GM23338 (cell line): Measurements from ENCODE around the gene APOLD1. TPM values are rescaled to one million over a fixed set of nuclear protein-coding genes. Genes with fewer than 3 reads are reported as not detected.

Experiments used
- ATAC-seq: fragments of 200-7000 bp; cut with Tn5 transposase; 3 replicates; pipeline ENCODE4 v1.9.1; 2020
- DNase-seq: peaks from one replicate; pipeline ENCODE4 v3.0.0-alpha.2; 2015; ENCODE audit warnings: low spot score
- H2AFZ ChIP-seq: fragments of 200-600 bp; sonication (generic); 2 replicates; pipeline ENCODE4 v1.8.0; 2016; ENCODE audit warnings: antibody characterized with exemption, mild to moderate bottlenecking, moderate library complexity
- H3F3A ChIP-seq: fragments of 200-600 bp; sonication (generic); replicated peaks from 2 replicates; pipeline ENCODE4 v1.8.0; 2017; ENCODE audit warnings: antibody characterized with exemption, mixed run types, low read depth
- H3K27ac ChIP-seq: fragments of 200-600 bp; sonication (generic); 2 replicates; pipeline ENCODE4 v1.6.1; 2016; ENCODE audit warnings: low read depth
- H3K27me3 ChIP-seq: fragments of 200-600 bp; sonication (generic); 2 replicates; pipeline ENCODE4 v1.8.0; 2016; ENCODE audit warnings: mild to moderate bottlenecking, mixed run types, moderate library complexity; ENCODE audit not compliant: insufficient read depth
- H3K36me3 ChIP-seq: fragments of 200-600 bp; sonication (generic); 2 replicates; pipeline ENCODE4 v1.8.0; 2016; ENCODE audit warnings: mild to moderate bottlenecking; ENCODE audit not compliant: insufficient read depth
- H3K4me1 ChIP-seq: fragments of 200-600 bp; sonication (generic); 2 replicates; pipeline ENCODE4 v1.8.0; 2016; ENCODE audit warnings: mild to moderate bottlenecking, moderate library complexity; ENCODE audit not compliant: insufficient read depth
- H3K4me2 ChIP-seq: fragments of 200-600 bp; sonication (generic); 2 replicates; pipeline ENCODE4 v1.7.1; 2017; ENCODE audit warnings: mixed run types
- H3K4me3 ChIP-seq: fragments of 200-600 bp; sonication (generic); 2 replicates; pipeline ENCODE4 v1.6.1; 2016; ENCODE audit warnings: mixed run types
- H3K79me2 ChIP-seq: fragments of 200-600 bp; sonication (generic); replicated peaks from 2 replicates; pipeline ENCODE4 v1.8.0; 2017; ENCODE audit warnings: mild to moderate bottlenecking; ENCODE audit not compliant: insufficient read depth
- H3K9me2 ChIP-seq: fragments of 200-600 bp; sonication (generic); 2 replicates; pipeline ENCODE4 v1.8.0; 2017; ENCODE audit not compliant: insufficient read depth
- H4K20me1 ChIP-seq: fragments of 200-600 bp; sonication (generic); replicated peaks from 2 replicates; pipeline ENCODE4 v1.8.0; 2017; ENCODE audit warnings: mild to moderate bottlenecking; ENCODE audit not compliant: insufficient read depth
- H3K27ac Mint-ChIP-seq: 2 replicates; pipeline ENCODE4 v1.8.0; 2020; ENCODE audit warnings: inconsistent platforms, mild to moderate bottlenecking, moderate library complexity, mixed read lengths
- H3K27me3 Mint-ChIP-seq: 3 replicates; pipeline ENCODE4 v1.8.0; 2022; ENCODE audit warnings: low read depth, mild to moderate bottlenecking, moderate library complexity, mixed read lengths, inconsistent platforms; ENCODE audit not compliant: insufficient read depth, poor library complexity
- H3K36me3 Mint-ChIP-seq: 3 replicates; pipeline ENCODE4 v1.8.0; 2021; ENCODE audit warnings: low read depth, mild to moderate bottlenecking, inconsistent platforms, moderate library complexity, mixed read lengths
- H3K4me1 Mint-ChIP-seq: 3 replicates; pipeline ENCODE4 v1.8.0; 2020; ENCODE audit warnings: mild to moderate bottlenecking, inconsistent platforms, mixed read lengths
- H3K4me3 Mint-ChIP-seq: 3 replicates; pipeline ENCODE4 v1.8.0; 2021; ENCODE audit warnings: moderate library complexity, mild to moderate bottlenecking, inconsistent platforms, mixed read lengths
- H3K9me3 Mint-ChIP-seq: 3 replicates; pipeline ENCODE4 v1.8.0; 2020; ENCODE audit warnings: moderate library complexity, mild to moderate bottlenecking, inconsistent platforms, mixed read lengths
- EZH2 ChIP-seq: fragments of 200-600 bp; sonication (generic); IDR thresholded peaks from one replicate; pipeline ENCODE4 v1.8.0; 2017; ENCODE audit warnings: antibody characterized with exemption, mild to moderate bottlenecking, low read depth; ENCODE audit not compliant: unreplicated experiment
- EZH2phosphoT487 ChIP-seq: fragments of 200-600 bp; sonication (generic); IDR thresholded peaks from one replicate; pipeline ENCODE4 v1.8.1; 2018; ENCODE audit warnings: antibody characterized with exemption; ENCODE audit not compliant: unreplicated experiment
- JUNB ChIP-seq: IDR thresholded peaks from one replicate; pipeline ENCODE4 v1.6.1; 2016; ENCODE audit warnings: antibody characterized with exemption; ENCODE audit not compliant: unreplicated experiment
- NANOG ChIP-seq: IDR thresholded peaks from 2 replicates; pipeline ENCODE4 v1.6.1; 2016; ENCODE audit warnings: antibody characterized with exemption, borderline replicate concordance
- STAT1 ChIP-seq: IDR thresholded peaks from one replicate; pipeline ENCODE4 v1.6.1; 2016; ENCODE audit warnings: antibody characterized with exemption; ENCODE audit not compliant: unreplicated experiment
- ZNF114 ChIP-seq: fragments of 250-450 bp; sonication (Bioruptor Pico); IDR thresholded peaks from 2 replicates; pipeline ENCODE4 v1.5.0; 2020; ENCODE audit warnings: mild to moderate bottlenecking, moderate library complexity
- ZNF331 ChIP-seq: fragments of 250-450 bp; sonication (Bioruptor Pico); IDR thresholded peaks from 2 replicates; pipeline ENCODE4 v1.5.0; 2020; ENCODE audit warnings: low read depth, mild to moderate bottlenecking, moderate library complexity
- polyA plus RNA-seq: library from polyadenylated mRNA; unstranded; fragments of >200 nt; fragmentation: Nextera tagmentation; extraction: Ambion mirVana; gene quantifications from 2 replicates; pipeline ENCODE4 v1.2.1, GENCODE V29; 2016
- total RNA-seq: library from RNA; depleted of rRNA; stranded (reverse); fragments of >200 nt; shearing (Covaris generic); gene quantifications from 2 replicates; pipeline ENCODE4 v1.2.3, GENCODE V29; 2014
- TF ChIP-seq, protein P1 (sequence below): IDR thresholded peaks from 2 replicates; pipeline ENCODE4 v1.6.1; 2016; ENCODE audit warnings: antibody characterized with exemption
- TF ChIP-seq, protein P2 (sequence below): IDR thresholded peaks from one replicate; pipeline ENCODE4 v1.6.1; 2018; ENCODE audit warnings: antibody characterized with exemption; ENCODE audit not compliant: unreplicated experiment
- TF ChIP-seq, protein P3 (sequence below), 2 experiments: fragments of 200-600 bp in 1 of 2; sonication (generic) in 1 of 2; conservative IDR thresholded peaks; 2 replicates each; pipeline versions ENCODE4 v1.5.1 to v1.6.1; 2016 to 2017; ENCODE audit warnings: antibody characterized with exemption in 2 of 2, low read depth in 2 of 2, mild to moderate bottlenecking in 2 of 2, moderate library complexity in 1 of 2

Gene APOLD1
- total and polyA plus RNA-seq, 2 experiments from 2014 or later = 0.94 to 1.8 TPM

DNA sequence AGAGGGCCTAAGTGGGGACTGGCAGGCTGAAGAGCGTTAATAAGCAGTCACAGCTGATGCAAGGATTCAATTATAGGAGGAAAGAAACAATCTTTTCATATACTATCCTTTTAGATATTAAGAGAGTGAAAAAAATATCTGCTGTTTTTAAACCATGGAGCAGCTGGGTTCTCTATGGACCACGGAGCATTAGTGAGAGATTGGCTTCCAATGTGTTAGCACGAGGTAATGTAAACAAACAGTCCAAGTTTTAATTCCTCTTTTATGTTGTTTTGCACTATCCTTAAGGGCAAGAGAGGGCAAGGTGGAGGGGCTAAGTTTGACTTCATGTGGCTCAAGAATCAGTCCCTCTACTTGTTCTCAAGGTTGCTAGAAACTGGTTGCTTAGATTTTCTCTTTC lies 37.4 kb upstream of the APOLD1 start (continued):
- TF ChIP-seq, protein P1, sequence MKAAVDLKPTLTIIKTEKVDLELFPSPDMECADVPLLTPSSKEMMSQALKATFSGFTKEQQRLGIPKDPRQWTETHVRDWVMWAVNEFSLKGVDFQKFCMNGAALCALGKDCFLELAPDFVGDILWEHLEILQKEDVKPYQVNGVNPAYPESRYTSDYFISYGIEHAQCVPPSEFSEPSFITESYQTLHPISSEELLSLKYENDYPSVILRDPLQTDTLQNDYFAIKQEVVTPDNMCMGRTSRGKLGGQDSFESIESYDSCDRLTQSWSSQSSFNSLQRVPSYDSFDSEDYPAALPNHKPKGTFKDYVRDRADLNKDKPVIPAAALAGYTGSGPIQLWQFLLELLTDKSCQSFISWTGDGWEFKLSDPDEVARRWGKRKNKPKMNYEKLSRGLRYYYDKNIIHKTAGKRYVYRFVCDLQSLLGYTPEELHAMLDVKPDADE = no peak
- TF ChIP-seq, protein P2, sequence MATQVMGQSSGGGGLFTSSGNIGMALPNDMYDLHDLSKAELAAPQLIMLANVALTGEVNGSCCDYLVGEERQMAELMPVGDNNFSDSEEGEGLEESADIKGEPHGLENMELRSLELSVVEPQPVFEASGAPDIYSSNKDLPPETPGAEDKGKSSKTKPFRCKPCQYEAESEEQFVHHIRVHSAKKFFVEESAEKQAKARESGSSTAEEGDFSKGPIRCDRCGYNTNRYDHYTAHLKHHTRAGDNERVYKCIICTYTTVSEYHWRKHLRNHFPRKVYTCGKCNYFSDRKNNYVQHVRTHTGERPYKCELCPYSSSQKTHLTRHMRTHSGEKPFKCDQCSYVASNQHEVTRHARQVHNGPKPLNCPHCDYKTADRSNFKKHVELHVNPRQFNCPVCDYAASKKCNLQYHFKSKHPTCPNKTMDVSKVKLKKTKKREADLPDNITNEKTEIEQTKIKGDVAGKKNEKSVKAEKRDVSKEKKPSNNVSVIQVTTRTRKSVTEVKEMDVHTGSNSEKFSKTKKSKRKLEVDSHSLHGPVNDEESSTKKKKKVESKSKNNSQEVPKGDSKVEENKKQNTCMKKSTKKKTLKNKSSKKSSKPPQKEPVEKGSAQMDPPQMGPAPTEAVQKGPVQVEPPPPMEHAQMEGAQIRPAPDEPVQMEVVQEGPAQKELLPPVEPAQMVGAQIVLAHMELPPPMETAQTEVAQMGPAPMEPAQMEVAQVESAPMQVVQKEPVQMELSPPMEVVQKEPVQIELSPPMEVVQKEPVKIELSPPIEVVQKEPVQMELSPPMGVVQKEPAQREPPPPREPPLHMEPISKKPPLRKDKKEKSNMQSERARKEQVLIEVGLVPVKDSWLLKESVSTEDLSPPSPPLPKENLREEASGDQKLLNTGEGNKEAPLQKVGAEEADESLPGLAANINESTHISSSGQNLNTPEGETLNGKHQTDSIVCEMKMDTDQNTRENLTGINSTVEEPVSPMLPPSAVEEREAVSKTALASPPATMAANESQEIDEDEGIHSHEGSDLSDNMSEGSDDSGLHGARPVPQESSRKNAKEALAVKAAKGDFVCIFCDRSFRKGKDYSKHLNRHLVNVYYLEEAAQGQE = no peak
- TF ChIP-seq ZNF331 = no peak

DNA sequence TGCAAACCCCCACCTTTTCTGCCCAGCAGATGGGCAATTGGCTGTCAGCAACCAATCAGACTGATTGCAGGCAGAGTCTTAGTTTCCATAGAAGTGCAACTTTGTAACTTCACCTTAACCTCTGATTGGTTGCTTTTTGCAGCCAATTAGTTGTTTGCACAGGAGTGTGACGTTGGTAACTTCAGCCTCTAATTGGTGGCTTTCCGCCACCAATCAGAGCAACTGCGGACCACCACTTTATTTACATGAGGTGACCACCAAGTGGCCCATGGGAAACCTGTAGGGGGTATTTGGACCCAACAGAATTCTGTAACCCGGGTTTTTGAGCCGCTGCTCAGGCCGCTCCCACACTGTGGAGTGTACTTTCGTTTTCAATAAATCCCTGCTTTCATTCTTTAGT lies 36.0 kb upstream of the APOLD1 start:
- TF ChIP-seq, protein P2 = no peak
- no peak for TF ChIP-seq EZH2phosphoT487
- TF ChIP-seq, protein P3, sequence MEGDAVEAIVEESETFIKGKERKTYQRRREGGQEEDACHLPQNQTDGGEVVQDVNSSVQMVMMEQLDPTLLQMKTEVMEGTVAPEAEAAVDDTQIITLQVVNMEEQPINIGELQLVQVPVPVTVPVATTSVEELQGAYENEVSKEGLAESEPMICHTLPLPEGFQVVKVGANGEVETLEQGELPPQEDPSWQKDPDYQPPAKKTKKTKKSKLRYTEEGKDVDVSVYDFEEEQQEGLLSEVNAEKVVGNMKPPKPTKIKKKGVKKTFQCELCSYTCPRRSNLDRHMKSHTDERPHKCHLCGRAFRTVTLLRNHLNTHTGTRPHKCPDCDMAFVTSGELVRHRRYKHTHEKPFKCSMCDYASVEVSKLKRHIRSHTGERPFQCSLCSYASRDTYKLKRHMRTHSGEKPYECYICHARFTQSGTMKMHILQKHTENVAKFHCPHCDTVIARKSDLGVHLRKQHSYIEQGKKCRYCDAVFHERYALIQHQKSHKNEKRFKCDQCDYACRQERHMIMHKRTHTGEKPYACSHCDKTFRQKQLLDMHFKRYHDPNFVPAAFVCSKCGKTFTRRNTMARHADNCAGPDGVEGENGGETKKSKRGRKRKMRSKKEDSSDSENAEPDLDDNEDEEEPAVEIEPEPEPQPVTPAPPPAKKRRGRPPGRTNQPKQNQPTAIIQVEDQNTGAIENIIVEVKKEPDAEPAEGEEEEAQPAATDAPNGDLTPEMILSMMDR (conservative IDR thresholded peaks at IDR 0.05; ENCODE audit: low read depth in 2 of 2) = no peak
- TF ChIP-seq NANOG = no peak
- no peak for TF ChIP-seq STAT1
- TF ChIP-seq EZH2 = no peak
- TF ChIP-seq ZNF331 = no peak
- TF ChIP-seq ZNF114 = no peak
- no peak for TF ChIP-seq JUNB
- TF ChIP-seq, protein P1 = no peak
- no peaks in the 10 kb centered on the region for H3K9me3 Mint-ChIP-seq
- Histone ChIP-seq H3K4me2 (no peak overlapping the region), H3K4me3 (no peak overlapping the region), H4K20me1 (no peaks in the 10 kb centered on the region), H3K79me2 (no peaks in the 10 kb centered on the region), H3K27ac (no peak overlapping the region), H3K27me3 (no peaks in the 10 kb centered on the region), H2AFZ (peak overlapping the region; percentile 81), H3K36me3 (no peaks in the 10 kb centered on the region), H3F3A (no peaks in the 10 kb centered on the region), H3K4me1 (peaks cover 4% of the 10 kb centered on the region; the same call in 1 of the 2 replicates), H3K9me2 (no peaks in the 10 kb centered on the region)
- peaks cover 10% of the 10 kb centered on the region for H3K27me3 Mint-ChIP-seq
- H3K4me3 Mint-ChIP-seq = no peak overlapping the region
- ATAC-seq (no peak), DNase-seq (peak; percentile 34)
- H3K27ac Mint-ChIP-seq = no peak overlapping the region
- H3K36me3 Mint-ChIP-seq = no peaks in the 10 kb centered on the region
- no peaks in the 10 kb centered on the region for H3K4me1 Mint-ChIP-seq
